GM12872 (cell line): ENCODE data around the gene L3MBTL4.

Experiments used
- TF ChIP-seq, protein P1 (sequence below): IDR thresholded peaks from 3 replicates; pipeline ENCODE4 v1.5.1; 2011; ENCODE audit warnings: low read depth, mild to moderate bottlenecking, low read length, moderate library complexity; ENCODE audit not compliant: insufficient read depth

L3MBTL4 gene

DNA sequence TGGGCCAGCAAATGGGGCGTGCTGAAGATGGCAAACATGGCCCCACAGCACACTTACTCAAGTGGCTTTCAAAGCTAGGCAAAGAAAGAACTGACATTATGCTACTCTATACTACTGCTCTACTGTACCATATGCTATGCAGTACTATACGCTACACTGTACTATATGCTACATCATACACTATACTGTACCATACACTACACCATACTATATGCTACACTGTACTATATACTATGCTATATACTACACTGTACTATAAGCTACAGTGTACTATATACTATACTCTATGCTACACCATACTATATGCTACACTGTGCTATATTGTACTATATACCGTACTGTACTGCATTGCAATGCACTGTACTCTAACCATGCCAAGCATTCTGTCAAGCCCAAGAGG lies 275.7 kb downstream of the L3MBTL4 start:
- TF ChIP-seq, protein P1, sequence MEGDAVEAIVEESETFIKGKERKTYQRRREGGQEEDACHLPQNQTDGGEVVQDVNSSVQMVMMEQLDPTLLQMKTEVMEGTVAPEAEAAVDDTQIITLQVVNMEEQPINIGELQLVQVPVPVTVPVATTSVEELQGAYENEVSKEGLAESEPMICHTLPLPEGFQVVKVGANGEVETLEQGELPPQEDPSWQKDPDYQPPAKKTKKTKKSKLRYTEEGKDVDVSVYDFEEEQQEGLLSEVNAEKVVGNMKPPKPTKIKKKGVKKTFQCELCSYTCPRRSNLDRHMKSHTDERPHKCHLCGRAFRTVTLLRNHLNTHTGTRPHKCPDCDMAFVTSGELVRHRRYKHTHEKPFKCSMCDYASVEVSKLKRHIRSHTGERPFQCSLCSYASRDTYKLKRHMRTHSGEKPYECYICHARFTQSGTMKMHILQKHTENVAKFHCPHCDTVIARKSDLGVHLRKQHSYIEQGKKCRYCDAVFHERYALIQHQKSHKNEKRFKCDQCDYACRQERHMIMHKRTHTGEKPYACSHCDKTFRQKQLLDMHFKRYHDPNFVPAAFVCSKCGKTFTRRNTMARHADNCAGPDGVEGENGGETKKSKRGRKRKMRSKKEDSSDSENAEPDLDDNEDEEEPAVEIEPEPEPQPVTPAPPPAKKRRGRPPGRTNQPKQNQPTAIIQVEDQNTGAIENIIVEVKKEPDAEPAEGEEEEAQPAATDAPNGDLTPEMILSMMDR = no peak

DNA sequence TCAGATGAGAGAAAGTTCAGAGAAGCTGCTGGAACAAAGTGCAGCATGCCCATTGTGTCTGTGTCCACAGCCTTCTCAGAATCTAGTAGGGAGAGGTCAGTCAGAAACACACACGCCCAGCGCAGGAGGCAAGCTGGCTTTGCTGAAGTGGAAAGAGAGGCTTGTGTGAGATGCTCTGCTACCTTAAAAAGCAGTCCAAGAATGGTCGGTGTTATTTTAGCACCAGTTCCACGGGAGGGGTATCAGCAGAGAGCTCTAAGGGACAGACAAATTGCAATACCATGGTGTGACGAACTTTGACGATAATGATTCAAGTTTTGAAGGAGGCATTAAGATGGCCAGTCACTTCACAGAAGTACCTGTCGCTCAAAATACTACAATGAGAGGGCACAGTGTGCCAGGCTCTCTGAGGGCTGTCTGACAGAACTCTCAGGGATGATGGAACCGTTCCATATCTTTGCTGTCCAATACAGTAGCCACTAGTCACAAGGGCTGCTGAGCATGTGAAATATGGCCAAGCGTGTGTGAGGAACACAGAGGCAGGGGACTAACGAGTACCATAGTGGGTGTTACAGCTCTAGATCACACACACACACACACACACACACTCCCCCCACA lies 281.9 kb downstream of the L3MBTL4 start:
- TF ChIP-seq, protein P1 = no peak

GRCh38 chr18:6120820-6121279 lies 293.9 kb downstream of the L3MBTL4 start:
- TF ChIP-seq, protein P1 = no peak

GRCh38 chr18:6119761-6120160 lies 294.9 kb downstream of the L3MBTL4 start:
- TF ChIP-seq, protein P1 = no peak

GRCh38 chr18:6118080-6118479 lies 296.6 kb downstream of the L3MBTL4 start:
- TF ChIP-seq, protein P1 = no peak

GRCh38 chr18:6115710-6116109 lies 299.0 kb downstream of the L3MBTL4 start:
- TF ChIP-seq, protein P1 = no peak

- TF ChIP-seq, protein P1 = no peak
These were observed 301.1 kb downstream of the L3MBTL4 start for GRCh38 chr18:6113650-6114049.

- TF ChIP-seq, protein P1 = no peak
These were observed 303.0 kb downstream of the L3MBTL4 start for GRCh38 chr18:6111726-6112125.
